Right cardiac atrium (tissue), 5 donors: Measurements from ENCODE around the gene TMEM140. TPM values are rescaled to one million over a fixed set of nuclear protein-coding genes. Genes with fewer than 3 reads are reported as not detected.

Experiments used
- ATAC-seq, 2 donors: fragments of 200-7000 bp; cut with Tn5 transposase; one replicate each; pipeline versions ENCODE4 v1.8.0 to v1.9.1; 2020; ENCODE audit warnings: moderate library complexity in 2 of 2, mild to moderate bottlenecking in 1 of 2
- DNase-seq, 3 donors: peaks; one replicate each; pipeline ENCODE4 v3.0.0-alpha.2; 2020
- H3K27ac ChIP-seq: one replicate; pipeline ENCODE4 v1.5.1; 2013; ENCODE audit warnings: mild to moderate bottlenecking, low read length, control low read depth, moderate library complexity
- H3K27me3 ChIP-seq: one replicate; pipeline ENCODE4 v1.6.1; 2013; ENCODE audit not compliant: control insufficient read depth, insufficient read depth
- H3K4me1 ChIP-seq: one replicate; pipeline ENCODE4 v1.6.1; 2013; ENCODE audit warnings: low read length; ENCODE audit not compliant: control insufficient read depth, insufficient read depth
- H3K4me3 ChIP-seq: one replicate; pipeline ENCODE4 v1.5.1; 2013; ENCODE audit warnings: low read length, control low read depth
- H3K9me3 ChIP-seq: one replicate; pipeline ENCODE4 v1.6.1; 2013; ENCODE audit warnings: low read length; ENCODE audit not compliant: control insufficient read depth
- WGBS: extraction: QIAGEN DNeasy Blood & Tissue Kit; methylation state at CpG from one replicate; pipeline ENCODE4 v1.1.7; 2013; 5-methylcytosine and 5-hydroxymethylcytosine counted together
- intact Hi-C, 4 donors: fragments of 100-400 bp; cut with DNase I; formaldehyde crosslinking; loops; one replicate each; pipeline versions ENCODE4 v1.11.0 to v1.14.0; 2022 to 2023
- polyA plus RNA-seq: library from polyadenylated mRNA; stranded (reverse); fragments of 200-250 nt; gene quantifications from one replicate; pipeline ENCODE4 v1.2.3, GENCODE V29; 2013
- total RNA-seq, 4 donors: library from RNA; stranded (reverse); fragmentation: NEBNext Ultra II Directional; extraction: Animal tissue kit (Norgen Biotek cat#: 25700); gene quantifications; one replicate each; pipeline ENCODE4 v1.2.1, GENCODE V29; 2021
- donor health status: healthy with polysubstance abuse.
- donor health status: DM: no; HTN: yes; CAD: no.
- donor health status: DM: no; HTN: no; CAD: no.
- donor health status: DM: no; HTN: yes; CAD: no; lungs with severe emphysema.
- donor health status: DM: yes; HTN: yes; CAD: no.

TMEM140 gene
- total and polyA plus RNA-seq, 5 donors: 6.3 to 13.3 (median 10.1) TPM

- ATAC-seq: peak; percentile 59 to 76
- Histone ChIP-seq H3K4me3 (no peak overlapping the region), H3K4me1 (peaks cover 27% of the 10 kb centered on the region), H3K27me3 (no peaks in the 10 kb centered on the region), H3K27ac (peak overlapping the region; percentile 14), H3K9me3 (no peaks in the 10 kb centered on the region)
- 47% methylated on average over 6 of the region's 6 CpGs for WGBS
- intact Hi-C loops: no loop called here
- DNase-seq: peak in 1 of 3 donors; percentile 63
Measured at GRCh38 chr7:135158874-135159273, 11.0 kb downstream of the TMEM140 start.

- intact Hi-C loops: loop anchor here in 2 of 4 donors (10.0 kb wide), 3 partner anchors 165 to 475 kb away; partner anchors contain the start of gene AGBL3 (in 1 of the 2)
- ATAC-seq: no peak
- Histone ChIP-seq H3K27ac (no peak overlapping the region), H3K9me3 (no peaks in the 10 kb centered on the region), H3K4me1 (peaks cover 29% of the 10 kb centered on the region), H3K4me3 (no peak overlapping the region), H3K27me3 (no peaks in the 10 kb centered on the region)
- 83% methylated on average over 2 of the region's 2 CpGs for WGBS
- DNase-seq: no peak
Measured at GRCh38 chr7:135159359-135160085, 11.7 kb downstream of the TMEM140 start.

- Histone ChIP-seq H3K4me1 (peaks cover 30% of the 10 kb centered on the region), H3K27ac (peak overlapping the region; percentile 93), H3K9me3 (no peaks in the 10 kb centered on the region), H3K4me3 (no peak overlapping the region), H3K27me3 (no peaks in the 10 kb centered on the region)
- intact Hi-C loops: loop anchor here in 2 of 4 donors (10.0 kb wide), 3 partner anchors 165 to 475 kb away; partner anchors contain the start of gene AGBL3 (in 1 of the 2)
- 58% methylated on average over 5 of the region's 5 CpGs for WGBS
- peak; percentile 46 to 77 for ATAC-seq
- no peak for DNase-seq
Measured at GRCh38 chr7:135160098-135160857, 12.4 kb downstream of the TMEM140 start.

- intact Hi-C loops: loop anchor here in 2 of 4 donors (10.0 kb wide), 3 partner anchors 166 to 476 kb away; partner anchors contain the start of gene AGBL3 (in 1 of the 2)
- H3K4me3 ChIP-seq: no peak overlapping the region
- H3K27ac ChIP-seq: peak overlapping the region; percentile 93
- H3K27me3 ChIP-seq: no peaks in the 10 kb centered on the region
- DNase-seq: no peak
- H3K9me3 ChIP-seq: no peaks in the 10 kb centered on the region
- 60% methylated on average over 9 of the region's 9 CpGs for WGBS
- H3K4me1 ChIP-seq: peaks cover 32% of the 10 kb centered on the region
- peak in 1 of 2 donors; percentile 7 for ATAC-seq
Measured at GRCh38 chr7:135160858-135161653, 13.2 kb downstream of the TMEM140 start.

- Histone ChIP-seq H3K4me1 (peaks cover 35% of the 10 kb centered on the region), H3K27ac (peak overlapping the region; percentile 77), H3K27me3 (no peaks in the 10 kb centered on the region), H3K9me3 (no peaks in the 10 kb centered on the region), H3K4me3 (no peak overlapping the region)
- intact Hi-C loops: loop anchor here in 2 of 4 donors (10.0 kb wide), 3 partner anchors 167 to 477 kb away; partner anchors contain the start of gene AGBL3 (in 1 of the 2)
- peak in 1 of 3 donors; percentile 58 for DNase-seq
- 73% methylated on average over 6 of the region's 6 CpGs for WGBS
- no peak for ATAC-seq
Measured at GRCh38 chr7:135161669-135162068, 13.8 kb downstream of the TMEM140 start.

- H3K9me3 ChIP-seq: no peaks in the 10 kb centered on the region
- no peak overlapping the region for H3K4me3 ChIP-seq
- ATAC-seq: no peak
- H3K27me3 ChIP-seq: no peaks in the 10 kb centered on the region
- H3K4me1 ChIP-seq: peaks cover 32% of the 10 kb centered on the region
- H3K27ac ChIP-seq: no peak overlapping the region
- no peak for DNase-seq
- 96% methylated on average over 2 of the region's 2 CpGs for WGBS
- intact Hi-C loops: loop anchor here in 2 of 4 donors (10.0 kb wide), 3 partner anchors 168 to 478 kb away; partner anchors contain the start of gene AGBL3 (in 1 of the 2)
Measured at GRCh38 chr7:135162382-135163001, 14.6 kb downstream of the TMEM140 start.

GRCh38 chr7:135164357-135165061 is 16.6 kb downstream of the TMEM140 start:
- Histone ChIP-seq H3K27me3 (no peaks in the 10 kb centered on the region), H3K4me3 (no peak overlapping the region), H3K4me1 (peaks cover 30% of the 10 kb centered on the region), H3K27ac (peak overlapping the region; percentile 19), H3K9me3 (no peaks in the 10 kb centered on the region)
- DNase-seq: peak; percentile 42 to 67 (median 63)
- WGBS: 74% methylated on average over 18 of the region's 18 CpGs
- ATAC-seq: peak in 1 of 2 donors; percentile 47
- intact Hi-C loops: loop anchor here in 3 of 4 donors (5.0 to 10.0 kb wide), 4 partner anchors 170 to 480 kb away; partner anchors contain the start of gene AGBL3 (in 2 of the 3)

- intact Hi-C loops: loop anchor here in 3 of 4 donors (5.0 to 10.0 kb wide), 4 partner anchors 171 to 481 kb away; partner anchors contain the start of gene AGBL3 (in 2 of the 3)
- no peak for ATAC-seq
- H3K4me3 ChIP-seq: no peak overlapping the region
Measured at GRCh38 chr7:135165862-135166261, 18.0 kb downstream of the TMEM140 start.

GRCh38 chr7:135166338-135166990 is 18.6 kb downstream of the TMEM140 start:
- no peaks in the 10 kb centered on the region for H3K9me3 ChIP-seq
- ATAC-seq (peak; percentile 3 to 35), DNase-seq (peak in 2 of 3 donors; percentile 76 to 83)
- 59% methylated on average over 18 of the region's 18 CpGs for WGBS
- no peaks in the 10 kb centered on the region for H3K27me3 ChIP-seq
- peaks cover 24% of the 10 kb centered on the region for H3K4me1 ChIP-seq
- H3K4me3 ChIP-seq: no peak overlapping the region
- H3K27ac ChIP-seq: peak overlapping the region; percentile 37
- intact Hi-C loops: loop anchor here in 3 of 4 donors (5.0 to 10.0 kb wide), 4 partner anchors 172 to 482 kb away; partner anchors contain the start of gene AGBL3 (in 2 of the 3)

More at GRCh38 chr7:135165862-135166261, 18.0 kb downstream of the TMEM140 start:
- WGBS: 78% methylated on average over 4 of the region's 4 CpGs
- no peak for DNase-seq
- peaks cover 26% of the 10 kb centered on the region for H3K4me1 ChIP-seq
- H3K27me3 ChIP-seq: no peaks in the 10 kb centered on the region
- peak overlapping the region; percentile 37 for H3K27ac ChIP-seq
- no peaks in the 10 kb centered on the region for H3K9me3 ChIP-seq
